Panc1 (cell line): Measurements from ENCODE around the gene FRMPD2. TPM values are rescaled to one million over a fixed set of nuclear protein-coding genes. Genes with fewer than 3 reads are reported as not detected.

ENCODE experiments used
- ATAC-seq: fragments of 200-7000 bp; cut with Tn5 transposase; 2 replicates; pipeline ENCODE4 v1.9.1; 2020; ENCODE audit warnings: mild to moderate bottlenecking, moderate library complexity
- BruUV-seq: library from RNA; stranded (reverse); fragments of 400-500 nt; replicated peaks from 2 replicates; lab custom pipeline; 2021; lab: Mats Ljungman, UMichigan
- CTCF ChIA-PET: fragments of 300-600 bp; sonication (Branson Sonifier 250); formaldehyde crosslinking; loops from one replicate; lab custom pipeline; 2022; ENCODE audit warnings: antibody characterized with exemption; lab: Charles Lee
- POLR2A ChIA-PET: fragments of 300-600 bp; sonication (Branson Sonifier 250); formaldehyde crosslinking; loops from one replicate; lab custom pipeline; 2022; ENCODE audit warnings: antibody characterized with exemption; lab: Charles Lee
- DNase-seq: peaks from one replicate; pipeline ENCODE4 v3.0.0-alpha.2; 2010; ENCODE audit warnings: low read depth, low spot score
- H3K27ac ChIP-seq: 2 replicates; pipeline ENCODE4 v1.5.1; 2011; ENCODE audit warnings: mild to moderate bottlenecking, low read length, inconsistent platforms
- H3K27me3 ChIP-seq: fragments of 200-500 bp; sonication (Bioruptor generic); 2 replicates; pipeline ENCODE4 v1.6.0; 2014; ENCODE audit warnings: low read length, inconsistent platforms; ENCODE audit not compliant: control insufficient read depth, insufficient read depth
- H3K36me3 ChIP-seq: fragments of 200-500 bp; sonication (Bioruptor generic); 2 replicates; pipeline ENCODE4 v1.5.1; 2014; ENCODE audit warnings: inconsistent platforms, mild to moderate bottlenecking, low read length, moderate library complexity; ENCODE audit not compliant: control insufficient read depth, insufficient read depth
- H3K4me1 ChIP-seq: 2 replicates; pipeline ENCODE4 v1.5.1; 2011; ENCODE audit warnings: inconsistent platforms, mild to moderate bottlenecking, low read length, moderate library complexity; ENCODE audit not compliant: control insufficient read depth, insufficient read depth
- H3K4me3 ChIP-seq, 2 experiments: 2 replicates each; pipeline ENCODE4 v1.5.1; 2011 to 2012; ENCODE audit warnings: low read depth in 2 of 2, low read length in 2 of 2, mild to moderate bottlenecking in 2 of 2, inconsistent platforms in 1 of 2, moderate library complexity in 1 of 2
- H3K9me3 ChIP-seq: fragments of 200-500 bp; sonication (Bioruptor generic); 2 replicates; pipeline ENCODE4 v1.5.1; 2014; ENCODE audit warnings: low read depth, mild to moderate bottlenecking, inconsistent platforms, low read length, moderate library complexity; ENCODE audit not compliant: control insufficient read depth, insufficient read depth
- CTCF ChIP-seq: fragments of 450-650 bp; IDR thresholded peaks from 2 replicates; pipeline ENCODE4 v1.5.1; 2017; ENCODE audit warnings: mild to moderate bottlenecking
- POLR2AphosphoS5 ChIP-seq: IDR thresholded peaks from 2 replicates; pipeline ENCODE4 v1.6.1; 2012; ENCODE audit warnings: mild to moderate bottlenecking, low read depth, low read length, moderate library complexity
- REST ChIP-seq, 2 experiments: IDR thresholded peaks; 2 replicates each; pipeline ENCODE4 v1.6.1; 2011 to 2012; ENCODE audit warnings: low read depth in 2 of 2, control low read depth in 1 of 2, low read length in 1 of 2, mild to moderate bottlenecking in 1 of 2, moderate library complexity in 1 of 2; ENCODE audit not compliant: insufficient read depth in 1 of 2
- SIN3A ChIP-seq: IDR thresholded peaks from 2 replicates; pipeline ENCODE4 v1.6.1; 2012; ENCODE audit warnings: low read depth, mild to moderate bottlenecking, low read length, moderate library complexity, borderline replicate concordance; ENCODE audit not compliant: insufficient read depth
- TCF7L2 ChIP-seq: IDR thresholded peaks from 2 replicates; pipeline ENCODE4 v1.6.1; 2011; ENCODE audit warnings: mild to moderate bottlenecking, low read depth, low read length, inconsistent platforms
- in situ Hi-C: cut with HindIII; loops from 2 replicates; pipeline ENCODE4 v1.10.0; 2016; ENCODE audit warnings: low sequenced_read_pairs, low pct_unique_long_range_greater_than_20kb
- intact Hi-C: fragments of 100-400 bp; cut with micrococcal nuclease; formaldehyde crosslinking; loops from one replicate; pipeline ENCODE4 v1.10.0; 2022; ENCODE audit not compliant: unreplicated experiment
- total RNA-seq: library from RNA; stranded (reverse); gene quantifications from one replicate; pipeline ENCODE4 v1.2.1, GENCODE V29; 2021; ENCODE audit not compliant: unreplicated experiment

Gene FRMPD2
- total RNA-seq, 1 experiment from 2014 or later = not detected

- no TSS peak for BruUV-seq
- Histone ChIP-seq H3K4me3 (no peak overlapping the region), H3K36me3 (no peaks in the 10 kb centered on the region), H3K9me3 (no peaks in the 10 kb centered on the region), H3K4me1 (no peaks in the 10 kb centered on the region), H3K27me3 (0 out of 2 replicates have a peak, but pooled peaks cover 2% of the 10 kb centered on the region), H3K27ac (no peak overlapping the region)
- TF ChIP-seq REST (IDR thresholded peaks at IDR 0.05; ENCODE audit: insufficient read depth in 1 of 2, low read depth in 2 of 2, low read length in 1 of 2) = no peak
- no peak for TF ChIP-seq CTCF
- TF ChIP-seq POLR2AphosphoS5 = no peak
- no peak for TF ChIP-seq TCF7L2
- TF ChIP-seq SIN3A = no peak
- DNase-seq (no peak), ATAC-seq (no peak)
- in situ Hi-C loops = no loop called here
- ChIA-PET POLR2A (no interaction called here), CTCF (no interaction called here)
- intact Hi-C loops = no loop called here
Observed at GRCh38 chr10:48235501-48235900, 39.0 kb downstream of the FRMPD2 start.

GRCh38 chr10:48234787-48235186 lies 39.7 kb downstream of the FRMPD2 start:
- Histone ChIP-seq H3K27ac (no peak overlapping the region), H3K9me3 (no peaks in the 10 kb centered on the region), H3K27me3 (0 out of 2 replicates have a peak, but pooled peaks cover 6% of the 10 kb centered on the region), H3K4me1 (no peaks in the 10 kb centered on the region), H3K36me3 (no peaks in the 10 kb centered on the region), H3K4me3 (no peak overlapping the region)
- in situ Hi-C loops = no loop called here
- DNase-seq (no peak), ATAC-seq (no peak)
- intact Hi-C loops = no loop called here
- TF ChIP-seq SIN3A (no peak), CTCF (no peak), TCF7L2 (no peak), REST (IDR thresholded peaks at IDR 0.05; ENCODE audit: insufficient read depth in 1 of 2, low read depth in 2 of 2, low read length in 1 of 2) (no peak), POLR2AphosphoS5 (no peak)
- CTCF ChIA-PET = no interaction called here
- BruUV-seq = no TSS peak
- POLR2A ChIA-PET = no interaction called here
